GM20000 (cell line): ENCODE results near the gene PCED1B.

ENCODE experiments used
- DNase-seq: peaks from one replicate; pipeline ENCODE4 v3.0.0; 2012; ENCODE audit warnings: low spot score
- TF ChIP-seq, protein P1 (sequence below): IDR thresholded peaks from 2 replicates; pipeline ENCODE4 v1.5.1; 2012; ENCODE audit warnings: mild to moderate bottlenecking, control low read depth; ENCODE audit errors: extremely low read depth, missing control alignments

The PCED1B gene

DNA sequence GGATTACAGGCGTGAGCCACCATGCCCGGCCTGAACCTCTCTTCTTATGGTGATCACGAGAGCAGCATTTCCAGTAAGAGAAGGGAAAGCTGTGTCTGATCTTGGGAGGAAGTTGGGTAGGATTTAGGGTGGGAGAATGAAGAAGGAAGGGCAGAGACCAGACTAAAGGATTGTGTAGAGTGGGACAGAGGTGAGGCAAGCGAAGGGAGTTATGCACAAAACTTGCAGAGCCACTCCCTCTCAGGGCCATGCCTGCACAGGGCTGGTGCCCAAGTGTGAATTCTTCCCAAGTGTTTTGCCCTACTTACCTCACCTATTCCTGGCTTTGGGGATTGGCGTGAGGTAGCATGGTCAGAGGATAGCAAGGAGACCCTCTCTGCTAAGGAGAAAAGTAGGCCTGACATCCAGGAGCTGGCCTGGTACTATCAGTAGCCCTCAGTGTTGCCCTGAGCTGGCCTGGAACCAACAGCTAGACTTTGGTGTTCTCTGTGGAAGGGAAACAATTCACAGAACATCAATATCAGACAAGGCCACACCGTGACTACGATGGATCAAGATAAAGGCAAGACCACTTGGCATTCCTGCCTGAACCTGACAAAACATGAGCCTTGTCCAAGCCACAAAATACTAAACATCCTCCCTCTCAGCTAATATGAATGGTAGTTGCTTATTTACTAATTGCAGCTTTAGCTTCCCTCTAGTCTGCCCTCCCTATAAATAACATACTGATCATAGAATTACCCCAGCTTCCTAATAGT is 201.3 kb downstream of the PCED1B start:
- TF ChIP-seq, protein P1, sequence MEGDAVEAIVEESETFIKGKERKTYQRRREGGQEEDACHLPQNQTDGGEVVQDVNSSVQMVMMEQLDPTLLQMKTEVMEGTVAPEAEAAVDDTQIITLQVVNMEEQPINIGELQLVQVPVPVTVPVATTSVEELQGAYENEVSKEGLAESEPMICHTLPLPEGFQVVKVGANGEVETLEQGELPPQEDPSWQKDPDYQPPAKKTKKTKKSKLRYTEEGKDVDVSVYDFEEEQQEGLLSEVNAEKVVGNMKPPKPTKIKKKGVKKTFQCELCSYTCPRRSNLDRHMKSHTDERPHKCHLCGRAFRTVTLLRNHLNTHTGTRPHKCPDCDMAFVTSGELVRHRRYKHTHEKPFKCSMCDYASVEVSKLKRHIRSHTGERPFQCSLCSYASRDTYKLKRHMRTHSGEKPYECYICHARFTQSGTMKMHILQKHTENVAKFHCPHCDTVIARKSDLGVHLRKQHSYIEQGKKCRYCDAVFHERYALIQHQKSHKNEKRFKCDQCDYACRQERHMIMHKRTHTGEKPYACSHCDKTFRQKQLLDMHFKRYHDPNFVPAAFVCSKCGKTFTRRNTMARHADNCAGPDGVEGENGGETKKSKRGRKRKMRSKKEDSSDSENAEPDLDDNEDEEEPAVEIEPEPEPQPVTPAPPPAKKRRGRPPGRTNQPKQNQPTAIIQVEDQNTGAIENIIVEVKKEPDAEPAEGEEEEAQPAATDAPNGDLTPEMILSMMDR = no peak
- DNase-seq = no peak

DNA sequence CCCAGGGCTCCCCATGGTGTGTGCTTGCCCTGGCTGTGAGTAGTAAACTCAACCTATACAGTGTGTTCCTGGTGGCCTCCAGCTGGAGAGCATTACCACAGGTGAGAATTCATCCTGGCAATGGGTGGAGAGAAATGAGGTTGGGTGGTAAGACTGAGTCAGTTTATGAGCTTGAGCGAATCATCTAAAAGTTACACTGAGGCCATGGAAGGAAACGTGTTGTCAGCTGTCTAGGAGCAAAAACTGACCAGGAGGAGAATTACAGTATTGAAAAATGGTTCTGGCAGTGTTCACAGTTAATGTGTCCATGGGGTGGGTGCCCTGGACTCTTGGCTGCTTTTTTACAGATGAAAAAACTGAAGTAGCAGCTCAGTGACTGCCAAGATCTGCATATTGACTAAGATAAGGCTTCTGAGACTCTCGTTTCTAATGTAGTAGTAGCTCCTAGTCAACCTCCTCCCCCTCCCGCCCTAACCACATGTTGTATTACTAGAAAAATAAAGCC is 202.3 kb downstream of the PCED1B start:
- TF ChIP-seq, protein P1 = no peak
- no peak for DNase-seq

DNA sequence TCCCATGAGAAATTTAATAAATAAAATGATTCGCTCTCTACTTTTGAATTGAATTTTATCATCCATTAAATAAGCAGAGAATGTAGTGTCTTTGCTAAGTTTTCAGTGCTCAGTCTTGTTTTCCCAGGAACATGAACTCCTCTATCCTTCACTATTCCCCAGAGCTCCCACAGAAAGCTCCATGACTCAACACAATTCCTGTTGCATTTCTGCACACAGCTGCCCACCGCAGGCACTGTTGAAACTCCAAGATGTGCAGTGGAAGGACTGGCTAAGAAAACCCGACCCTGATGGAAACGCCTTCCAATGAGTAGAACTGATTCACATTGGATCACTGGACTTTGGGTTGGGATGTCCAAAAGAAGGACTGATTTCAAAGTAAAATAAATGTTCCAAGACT is 202.8 kb downstream of the PCED1B start:
- DNase-seq = no peak

More for the DNA sequence above, 202.8 kb downstream of the PCED1B start:
- TF ChIP-seq, protein P1 = no peak
